Lower lobe of right lung (tissue), 2 donors: ENCODE results near the gene ASB15. TPM values are rescaled to one million over a fixed set of nuclear protein-coding genes. Genes with fewer than 3 reads are reported as not detected.

ENCODE experiments used
- ATAC-seq, 2 donors: fragments of 200-7000 bp; cut with Tn5 transposase; one replicate each; pipeline ENCODE4 v1.9.1; 2020 to 2022; ENCODE audit warnings: mild to moderate bottlenecking in 2 of 2, moderate library complexity in 2 of 2
- DNase-seq: peaks from one replicate; pipeline ENCODE4 v3.0.0-alpha.2; 2020
- H3K27ac ChIP-seq: fragments of 200-600 bp; one replicate; pipeline ENCODE4 v1.8.0; 2022
- H3K27me3 ChIP-seq: fragments of 200-600 bp; one replicate; pipeline ENCODE4 v1.8.0; 2022; ENCODE audit warnings: low read depth
- H3K36me3 ChIP-seq: fragments of 200-600 bp; one replicate; pipeline ENCODE4 v1.8.0; 2022; ENCODE audit warnings: mild to moderate bottlenecking
- H3K4me1 ChIP-seq: fragments of 200-600 bp; one replicate; pipeline ENCODE4 v1.8.0; 2022
- H3K4me3 ChIP-seq: fragments of 200-600 bp; one replicate; pipeline ENCODE4 v1.8.0; 2022; ENCODE audit warnings: mild to moderate bottlenecking
- H3K9me3 ChIP-seq: fragments of 200-600 bp; one replicate; pipeline ENCODE4 v1.8.0; 2022
- intact Hi-C: fragments of 100-400 bp; cut with DNase I; formaldehyde crosslinking; loops from one replicate; pipeline ENCODE4 v1.11.0; 2022
- total RNA-seq: library from RNA; stranded (reverse); fragmentation: NEBNext Ultra II Directional; extraction: Animal tissue kit (Norgen Biotek cat#: 25700); gene quantifications from one replicate; pipeline ENCODE4 v1.2.1, GENCODE V29; 2021
- TF ChIP-seq, protein P1 (sequence below): fragments of 200-600 bp; IDR thresholded peaks from one replicate; pipeline ENCODE4 v1.8.0; 2022; ENCODE audit warnings: antibody characterized with exemption, mild to moderate bottlenecking
- donor health status: DM: no; HTN: yes; CAD: no; lungs with severe emphysema.

Gene ASB15
- total RNA-seq, 1 donor from 2014 or later, result not detected

DNA sequence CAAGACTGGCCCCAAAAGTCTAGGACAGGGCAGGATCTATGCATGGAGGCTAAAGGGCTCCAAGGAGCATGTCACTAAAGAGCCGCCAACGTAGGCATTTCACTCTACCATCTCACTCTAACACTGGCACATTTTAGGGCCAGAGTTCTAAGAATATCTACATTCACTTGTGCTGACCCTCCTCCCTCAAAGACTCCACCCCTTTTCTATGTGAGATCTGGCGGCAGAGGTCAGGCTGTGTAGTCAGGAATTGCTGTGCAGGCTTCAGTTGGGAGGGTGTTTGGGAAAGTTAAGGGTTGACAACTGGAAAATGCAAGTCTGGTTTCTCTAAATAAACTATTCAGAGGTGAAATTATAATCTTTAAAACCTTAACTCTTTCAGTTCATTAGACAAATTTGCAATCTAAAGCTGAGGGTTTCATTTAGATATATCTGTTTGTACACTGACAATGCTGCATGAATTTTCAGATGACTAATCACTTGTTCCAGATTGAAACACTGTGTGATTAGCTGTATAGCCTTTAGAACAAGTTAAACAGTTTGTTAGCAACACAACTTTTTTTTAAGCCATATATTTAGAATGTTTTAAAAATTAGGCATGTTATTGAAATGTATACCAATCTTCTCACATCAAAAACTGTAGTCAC, 72.3 kb downstream of the ASB15 start:
- intact Hi-C loops, result no loop called here
- no peak for DNase-seq
- H3K4me1 ChIP-seq, result peaks cover 10% of the 10 kb centered on the region
- no peaks in the 10 kb centered on the region for H3K27me3 ChIP-seq
- H3K9me3 ChIP-seq, result no peaks in the 10 kb centered on the region
- no peak overlapping the region for H3K27ac ChIP-seq
- TF ChIP-seq, protein P1, sequence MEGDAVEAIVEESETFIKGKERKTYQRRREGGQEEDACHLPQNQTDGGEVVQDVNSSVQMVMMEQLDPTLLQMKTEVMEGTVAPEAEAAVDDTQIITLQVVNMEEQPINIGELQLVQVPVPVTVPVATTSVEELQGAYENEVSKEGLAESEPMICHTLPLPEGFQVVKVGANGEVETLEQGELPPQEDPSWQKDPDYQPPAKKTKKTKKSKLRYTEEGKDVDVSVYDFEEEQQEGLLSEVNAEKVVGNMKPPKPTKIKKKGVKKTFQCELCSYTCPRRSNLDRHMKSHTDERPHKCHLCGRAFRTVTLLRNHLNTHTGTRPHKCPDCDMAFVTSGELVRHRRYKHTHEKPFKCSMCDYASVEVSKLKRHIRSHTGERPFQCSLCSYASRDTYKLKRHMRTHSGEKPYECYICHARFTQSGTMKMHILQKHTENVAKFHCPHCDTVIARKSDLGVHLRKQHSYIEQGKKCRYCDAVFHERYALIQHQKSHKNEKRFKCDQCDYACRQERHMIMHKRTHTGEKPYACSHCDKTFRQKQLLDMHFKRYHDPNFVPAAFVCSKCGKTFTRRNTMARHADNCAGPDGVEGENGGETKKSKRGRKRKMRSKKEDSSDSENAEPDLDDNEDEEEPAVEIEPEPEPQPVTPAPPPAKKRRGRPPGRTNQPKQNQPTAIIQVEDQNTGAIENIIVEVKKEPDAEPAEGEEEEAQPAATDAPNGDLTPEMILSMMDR, result no peak
- H3K36me3 ChIP-seq, result no peaks in the 10 kb centered on the region
- no peak overlapping the region for H3K4me3 ChIP-seq
- no peak for ATAC-seq

DNA sequence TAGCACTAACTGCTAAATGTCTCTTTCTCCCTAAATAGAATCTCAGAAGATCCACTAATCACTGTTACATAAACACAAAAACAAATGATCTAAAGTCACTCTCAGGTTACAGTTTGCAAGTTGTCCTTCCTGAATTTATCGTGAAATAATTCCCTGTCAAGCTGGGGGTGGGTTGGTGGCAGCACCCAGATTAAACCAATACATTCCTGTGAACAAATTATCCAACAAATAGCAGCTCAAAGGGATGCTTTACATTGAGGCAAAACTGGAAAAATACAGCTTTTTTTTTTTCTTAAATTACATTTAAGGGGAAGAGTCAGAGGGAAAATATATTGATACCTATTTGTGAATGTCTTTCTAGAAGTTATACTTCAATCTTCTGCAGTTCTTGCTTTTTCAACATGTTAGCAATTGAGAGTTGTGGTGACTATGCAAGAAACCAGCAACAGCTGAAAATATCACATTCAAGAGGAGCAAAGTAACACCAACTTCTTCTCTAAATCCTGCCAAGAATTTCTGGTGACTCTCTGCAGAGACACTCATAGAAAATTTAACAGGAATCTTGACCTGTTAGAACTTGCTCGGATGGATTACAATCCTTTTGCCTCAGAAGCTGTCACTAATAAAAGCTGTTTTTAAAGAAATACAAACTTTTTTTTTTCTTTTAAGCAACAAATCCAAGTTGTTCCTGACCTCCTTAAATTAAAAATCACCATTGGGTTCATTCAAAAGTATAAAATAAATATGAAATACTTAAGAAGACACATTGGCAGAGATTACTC, 73.0 kb downstream of the ASB15 start:
- TF ChIP-seq, protein P1, result no peak
- no peak for DNase-seq
- ATAC-seq, result peak; percentile 32 to 37
- no peak overlapping the region for H3K27ac ChIP-seq
- intact Hi-C loops, result no loop called here
- no peaks in the 10 kb centered on the region for H3K36me3 ChIP-seq
- H3K9me3 ChIP-seq, result no peaks in the 10 kb centered on the region
- H3K4me3 ChIP-seq, result no peak overlapping the region
- no peaks in the 10 kb centered on the region for H3K27me3 ChIP-seq
- H3K4me1 ChIP-seq, result peaks cover 10% of the 10 kb centered on the region

DNA sequence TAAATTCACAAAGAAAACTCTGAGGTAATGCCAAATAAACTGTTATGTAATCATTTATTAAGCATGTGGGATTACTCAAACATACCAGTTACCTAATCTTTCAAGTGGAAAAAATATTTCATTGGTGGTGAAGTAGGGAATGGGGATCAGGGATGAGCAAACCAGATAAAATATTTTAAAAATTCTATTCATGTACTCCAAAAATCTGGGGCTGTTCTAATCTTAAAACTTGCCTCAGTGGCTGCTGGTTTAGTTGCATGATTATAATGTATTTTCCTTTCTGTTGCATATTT, 73.5 kb downstream of the ASB15 start:
- ATAC-seq, result peak; percentile 44 to 77
- Histone ChIP-seq H3K4me3 (no peak overlapping the region), H3K9me3 (no peaks in the 10 kb centered on the region), H3K4me1 (peaks cover 14% of the 10 kb centered on the region), H3K27me3 (no peaks in the 10 kb centered on the region), H3K36me3 (no peaks in the 10 kb centered on the region), H3K27ac (no peak overlapping the region)
- TF ChIP-seq, protein P1, result no peak
- intact Hi-C loops, result no loop called here
- no peak for DNase-seq

DNA sequence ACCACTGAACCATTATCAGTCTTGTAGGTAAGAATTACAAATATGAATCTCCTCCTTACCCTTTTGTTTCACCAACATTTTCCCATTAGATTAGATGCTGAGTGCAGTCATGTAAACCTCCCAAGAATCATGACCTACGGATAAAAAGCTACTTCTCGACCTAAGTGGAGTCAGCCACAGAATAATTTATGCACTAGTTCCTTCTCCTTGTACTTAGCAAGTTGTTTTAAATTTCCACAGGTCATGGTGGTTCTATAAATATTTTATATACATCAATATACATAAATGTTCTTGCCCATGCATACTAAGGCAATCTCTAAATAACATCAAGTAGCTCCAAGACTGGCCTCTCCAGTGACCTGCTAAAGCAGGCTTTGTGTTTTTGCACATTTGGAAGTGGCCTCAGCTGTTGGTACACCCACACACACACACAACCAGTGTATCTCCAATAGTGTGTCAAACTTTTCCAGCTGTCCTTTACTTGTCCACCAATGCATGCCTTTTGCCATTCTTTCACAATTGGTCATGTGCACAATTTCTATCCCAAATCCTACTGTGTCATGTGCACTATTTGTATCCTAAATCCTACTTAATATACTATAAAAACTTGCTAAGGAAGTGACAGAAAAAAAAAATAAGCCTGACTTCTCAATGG, 75.6 kb downstream of the ASB15 start:
- ATAC-seq, result no peak
- Histone ChIP-seq H3K27ac (no peak overlapping the region), H3K4me3 (no peak overlapping the region), H3K27me3 (no peaks in the 10 kb centered on the region), H3K9me3 (no peaks in the 10 kb centered on the region), H3K4me1 (peaks cover 14% of the 10 kb centered on the region), H3K36me3 (peaks cover 11% of the 10 kb centered on the region)
- TF ChIP-seq, protein P1, result no peak
- no peak for DNase-seq
- intact Hi-C loops, result no loop called here

DNA sequence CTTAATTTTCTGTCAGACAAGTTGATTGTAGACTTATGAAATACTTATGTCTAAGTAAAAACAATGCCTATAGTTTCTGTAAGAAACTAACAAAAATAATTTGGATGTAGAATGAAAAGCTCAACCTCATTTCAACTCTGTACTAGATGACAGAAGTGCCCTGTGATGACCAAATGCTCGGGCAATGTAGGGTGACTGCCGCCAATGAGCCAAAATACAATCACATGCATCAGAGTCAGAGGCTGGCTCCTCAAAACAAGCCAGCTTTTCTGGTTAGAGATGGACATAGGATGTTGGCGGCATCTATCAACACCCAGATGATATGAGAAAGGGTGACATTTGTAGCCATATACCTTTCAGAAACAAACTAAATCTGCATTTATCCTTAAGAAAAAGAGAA, 78.0 kb downstream of the ASB15 start:
- H3K36me3 ChIP-seq, result peaks cover 25% of the 10 kb centered on the region
- H3K27me3 ChIP-seq, result no peaks in the 10 kb centered on the region
- TF ChIP-seq, protein P1, result no peak
- ATAC-seq, result no peak
- no peak overlapping the region for H3K4me3 ChIP-seq
- no peaks in the 10 kb centered on the region for H3K9me3 ChIP-seq
- intact Hi-C loops, result loop anchor here (10.0 kb wide), 1 partner anchor 185 kb away; no protein-coding TSS in a partner anchor
- DNase-seq, result no peak
- H3K27ac ChIP-seq, result no peak overlapping the region
- peaks cover 12% of the 10 kb centered on the region for H3K4me1 ChIP-seq
